GM12878 (cell line): ENCODE measurements around the gene KCND2.

Experiments used
- RBBP5 ChIP-seq: fragments of 200-600 bp; sonication (generic); conservative IDR thresholded peaks from 2 replicates; pipeline ENCODE4 v1.6.1; 2016
- RCOR1 ChIP-seq: conservative IDR thresholded peaks from 2 replicates; pipeline ENCODE4 v1.6.1; 2012; ENCODE audit warnings: low read depth, low read length, improper control_type of control experiment
- REST ChIP-seq: IDR thresholded peaks from 2 replicates; pipeline ENCODE4 v1.6.1; 2012; ENCODE audit warnings: mild to moderate bottlenecking, low read depth, low read length
- WRNIP1 ChIP-seq: IDR thresholded peaks from 2 replicates; pipeline ENCODE4 v1.6.1; 2011; ENCODE audit warnings: low read depth, low read length, improper control_type of control experiment, borderline replicate concordance
- YBX1 ChIP-seq: fragments of 450-650 bp; IDR thresholded peaks from 2 replicates; pipeline ENCODE4 v1.6.1; 2016; ENCODE audit warnings: antibody characterized with exemption

GRCh38 chr7:120445276-120445675 lies 172.3 kb downstream of the KCND2 start:
- no peak for TF ChIP-seq YBX1
- no peak for TF ChIP-seq RBBP5
- TF ChIP-seq WRNIP1 = no peak
- no peak for TF ChIP-seq RCOR1
- TF ChIP-seq REST = no peak
